HG03520 (cell line): ENCODE results near the gene IL24.

Experiments used
- ATAC-seq: cut with Tn5 transposase; IDR thresholded peaks from one replicate; pipeline ENCODE4 v1.9.1; 2021; ENCODE audit warnings: mild to moderate bottlenecking, moderate library complexity; ENCODE audit not compliant: unreplicated experiment

IL24 gene

GRCh38 chr1:206903687-206904086, 6.4 kb downstream of the IL24 start:
- ATAC-seq, result no peak

- ATAC-seq, result no peak
Measured at GRCh38 chr1:206904423-206905142, 7.3 kb downstream of the IL24 start.

DNA sequence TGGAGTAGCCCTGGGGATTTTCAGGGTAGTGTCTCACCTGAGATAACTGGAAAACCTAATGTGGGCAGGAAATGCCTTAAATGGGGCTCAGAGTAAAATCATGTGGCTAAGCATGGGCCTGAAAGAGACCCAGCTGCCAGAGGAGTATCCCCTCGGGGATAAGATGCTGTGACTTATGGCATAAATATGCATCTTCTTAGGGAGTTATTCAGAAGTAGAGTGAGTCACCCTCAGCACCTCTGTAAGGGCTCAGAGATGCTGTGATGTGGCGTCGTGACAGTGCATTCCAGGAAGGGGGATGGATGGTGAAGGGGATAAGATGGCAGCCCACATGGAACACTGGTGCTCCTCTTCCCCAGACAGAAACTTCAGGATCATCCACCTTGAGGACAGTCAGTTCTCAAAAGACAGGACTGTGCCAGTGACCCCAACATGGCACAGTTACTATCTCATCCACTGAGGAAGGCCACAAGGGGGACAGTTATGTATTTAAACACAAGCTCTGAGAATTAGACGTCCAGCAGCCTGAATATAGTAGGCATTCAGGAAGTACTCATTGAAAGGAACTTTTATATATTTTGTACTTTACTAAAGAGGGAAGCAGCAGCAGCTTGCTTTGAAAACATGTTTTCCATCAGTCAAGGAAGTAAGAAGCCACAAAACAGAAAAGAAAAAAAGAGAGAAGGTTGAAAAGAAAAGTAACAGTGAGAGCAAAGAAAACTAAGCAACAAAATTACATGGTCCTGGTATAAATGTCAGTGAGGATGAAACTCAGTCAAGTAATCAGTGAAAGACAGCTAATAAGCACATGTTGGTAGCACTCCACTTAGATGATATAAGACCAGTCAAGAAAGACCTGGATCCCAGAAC, 8.3 kb downstream of the IL24 start:
- no peak for ATAC-seq

GRCh38 chr1:206907304-206907991, 10.2 kb downstream of the IL24 start:
- no peak for ATAC-seq

DNA sequence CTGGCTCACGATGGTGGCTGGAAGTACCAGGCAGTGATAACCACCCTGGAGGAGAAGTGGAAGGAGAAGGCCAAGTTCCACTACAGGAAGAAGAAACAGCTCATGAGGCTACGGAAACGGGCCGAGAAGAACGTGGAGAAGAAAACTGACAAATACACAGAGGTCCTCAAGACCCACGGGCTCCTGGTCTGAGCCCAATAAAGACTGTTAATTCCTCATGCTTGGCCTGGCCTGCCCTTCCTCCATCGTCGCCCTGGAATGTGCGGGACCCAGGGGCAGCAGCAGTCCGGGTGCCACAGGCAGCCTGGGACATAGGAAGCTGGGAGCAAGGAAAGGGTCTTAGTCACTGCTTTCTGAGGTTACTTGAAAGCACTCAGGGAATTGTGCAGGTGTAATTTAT, 10.8 kb downstream of the IL24 start:
- ATAC-seq, result no peak

DNA sequence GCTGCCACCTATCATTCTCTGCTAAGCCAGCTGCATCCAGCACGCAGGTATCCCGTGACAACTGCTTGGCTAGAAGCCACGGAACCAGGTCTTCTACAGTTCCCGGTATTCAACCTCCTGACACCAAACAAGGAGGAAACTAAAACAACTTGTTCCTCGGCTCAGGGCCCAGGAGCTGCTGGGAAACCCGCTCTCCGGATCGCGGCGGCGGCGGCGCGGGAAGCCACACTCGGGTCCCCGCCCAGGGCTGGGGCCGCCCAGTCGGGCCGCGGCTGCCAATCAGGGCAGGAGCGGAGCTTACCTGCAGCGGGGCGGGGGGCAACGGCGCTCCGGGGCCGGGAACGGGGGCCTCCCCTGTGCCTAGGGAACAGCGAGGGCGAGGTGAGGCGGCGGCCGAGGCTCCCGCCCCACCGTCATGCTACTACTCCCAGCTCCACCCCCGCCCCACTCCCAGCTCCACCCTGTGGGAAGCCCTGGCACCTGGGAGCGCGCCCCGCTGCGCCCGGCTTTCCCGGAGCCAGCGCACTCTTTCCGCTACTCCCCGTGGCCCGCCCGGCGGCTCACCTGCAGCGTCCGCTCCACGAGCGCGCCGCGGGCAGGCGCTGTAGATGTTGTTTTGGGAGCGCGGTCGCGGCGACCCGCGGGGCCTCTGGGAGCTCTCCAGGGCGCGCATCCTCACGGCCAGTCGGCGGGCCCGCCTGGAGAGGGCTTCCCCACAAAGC, 12.1 kb downstream of the IL24 start:
- ATAC-seq, result no peak

DNA sequence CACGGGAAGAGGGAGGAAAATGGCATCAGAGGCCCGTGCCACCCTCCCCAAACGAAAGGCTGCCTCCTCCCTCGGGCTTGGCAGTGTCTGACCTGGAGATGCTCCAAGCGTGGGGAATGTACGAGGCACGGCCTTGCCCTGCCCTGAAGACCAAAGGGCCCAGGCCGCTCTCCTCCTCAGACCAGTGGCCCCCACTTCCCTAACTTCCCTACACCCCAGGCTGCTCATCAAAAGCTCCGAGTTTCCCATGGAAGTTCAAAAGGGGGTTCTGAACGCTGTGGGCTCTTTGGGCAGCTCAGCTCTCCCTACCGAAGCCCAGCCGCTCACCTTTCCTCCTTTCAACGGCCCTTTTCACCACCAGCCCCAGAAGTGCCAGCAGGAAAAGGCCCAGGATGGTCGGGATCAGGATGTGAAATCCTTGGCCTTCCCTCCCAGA, 12.7 kb downstream of the IL24 start:
- ATAC-seq, result no peak

GRCh38 chr1:206911064-206911663, 13.9 kb downstream of the IL24 start:
- ATAC-seq, result no peak

GRCh38 chr1:206912445-206913095, 15.3 kb downstream of the IL24 start:
- no peak for ATAC-seq

DNA sequence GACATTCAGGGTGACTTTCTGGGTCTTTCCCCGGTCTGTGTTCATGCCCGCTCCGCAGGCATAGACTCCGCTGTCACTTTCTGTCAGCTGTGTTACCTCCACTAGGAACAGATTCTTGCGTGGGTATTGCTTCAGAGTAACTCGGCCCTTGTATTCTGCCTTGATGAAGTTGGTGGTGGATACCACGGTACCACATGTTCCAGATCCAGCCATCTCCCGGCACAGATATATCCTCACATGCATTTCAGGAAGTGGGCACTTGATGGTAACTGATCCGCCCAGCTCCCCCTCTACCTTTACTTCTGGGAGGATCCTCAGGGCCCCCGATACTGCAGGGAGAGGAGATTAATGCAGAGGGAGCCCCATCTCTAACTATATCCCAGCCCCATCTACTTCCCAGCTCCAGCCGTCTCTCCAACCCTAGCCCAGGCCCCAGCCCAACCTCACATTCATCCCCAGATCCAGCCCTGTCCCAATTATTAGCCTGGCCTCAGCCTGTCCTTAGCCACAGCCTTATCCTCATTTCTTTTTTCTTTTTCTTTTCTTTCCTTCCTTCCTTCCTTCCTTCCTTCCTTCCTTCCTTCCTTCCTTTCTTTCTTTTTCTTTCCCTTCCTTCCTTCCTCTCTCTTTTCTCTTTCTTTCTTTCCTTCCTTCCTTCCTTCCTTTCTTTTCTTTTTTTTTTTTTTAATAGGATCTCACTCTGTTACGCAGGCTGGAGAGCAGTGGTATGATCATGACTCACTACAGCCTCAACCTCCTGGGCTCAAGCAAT, 16.7 kb downstream of the IL24 start:
- ATAC-seq, result no peak

GRCh38 chr1:206915030-206915735, 17.9 kb downstream of the IL24 start:
- no peak for ATAC-seq

- ATAC-seq, result no peak
Measured at GRCh38 chr1:206916000-206916709, 18.9 kb downstream of the IL24 start.

DNA sequence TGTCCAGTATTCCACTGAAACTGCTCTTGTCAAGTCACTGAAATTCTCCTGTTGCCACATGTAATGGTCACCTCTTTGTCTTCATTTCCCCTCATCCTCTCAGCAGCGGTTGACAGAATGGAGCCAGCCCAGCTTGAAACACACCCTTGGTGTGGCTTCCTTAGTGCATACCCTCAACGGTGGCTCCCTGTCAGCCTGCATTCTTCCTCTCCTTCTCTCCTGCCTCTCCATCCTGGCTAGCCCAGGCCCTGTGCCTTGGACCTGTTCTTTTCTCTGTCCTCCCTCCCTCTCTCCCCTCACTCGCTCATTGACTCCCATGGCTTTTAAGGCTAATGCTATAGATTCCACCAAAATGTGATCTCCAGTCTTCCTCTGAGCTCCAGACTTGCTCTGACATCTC, 20.8 kb downstream of the IL24 start:
- ATAC-seq, result no peak

- ATAC-seq, result no peak
Measured at GRCh38 chr1:206921772-206922265, 24.6 kb downstream of the IL24 start, which contains the start of gene FCMR. FCMR (minus strand) TSS chr1:206921941; CDS start chr1:206921854, 87 bp downstream.

DNA sequence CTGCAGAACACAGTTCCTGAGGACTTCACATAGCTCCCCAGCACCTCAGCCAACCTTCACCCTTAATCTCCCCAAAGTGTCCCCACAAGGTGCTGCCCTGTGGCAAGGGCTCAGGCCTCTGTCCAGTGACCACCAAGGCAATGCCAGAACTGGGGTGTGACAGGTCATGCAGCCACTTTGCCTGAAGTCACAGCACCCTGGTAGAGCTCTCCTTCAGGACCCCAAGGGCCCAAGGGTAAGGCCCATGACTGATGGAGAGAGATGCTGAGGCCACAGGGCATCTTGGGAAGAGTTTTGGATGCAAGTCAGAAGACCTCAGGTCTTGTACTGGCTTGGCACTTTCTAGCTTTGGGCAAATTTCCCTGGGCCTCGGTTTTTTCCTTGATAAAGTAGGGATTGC, 25.3 kb downstream of the IL24 start:
- no peak for ATAC-seq

GRCh38 chr1:206923009-206923960, 26.0 kb downstream of the IL24 start:
- peak; percentile 34 for ATAC-seq
